KMS-11 (cell line): ENCODE results near the gene TMEM217.
A peak's percentile ranks its signal among the peaks of the same experiment; 100 is the strongest.

Experiments used
- H2AFZ ChIP-seq: fragments of 200-600 bp; sonication (generic); 2 replicates; pipeline ENCODE4 v1.6.1; 2016; ENCODE audit warnings: antibody characterized with exemption, mixed run types, low read depth
- H3K27ac ChIP-seq: fragments of 200-600 bp; sonication (generic); 2 replicates; pipeline ENCODE4 v1.6.1; 2016; ENCODE audit warnings: mild to moderate bottlenecking, mixed run types
- H3K27me3 ChIP-seq: fragments of 200-600 bp; sonication (generic); 2 replicates; pipeline ENCODE4 v1.6.1; 2017; ENCODE audit warnings: mild to moderate bottlenecking, low read depth, mixed run types, moderate library complexity; ENCODE audit not compliant: insufficient read depth
- H3K36me3 ChIP-seq: fragments of 200-600 bp; sonication (generic); 2 replicates; pipeline ENCODE4 v1.6.1; 2017; ENCODE audit warnings: mild to moderate bottlenecking, mixed run types; ENCODE audit not compliant: insufficient read depth
- H3K4me1 ChIP-seq: fragments of 200-600 bp; sonication (generic); 2 replicates; pipeline ENCODE4 v1.6.1; 2016; ENCODE audit warnings: mild to moderate bottlenecking, low read depth, mixed run types; ENCODE audit not compliant: poor library complexity, severe bottlenecking
- H3K4me2 ChIP-seq: fragments of 200-600 bp; sonication (generic); 2 replicates; pipeline ENCODE4 v1.7.0; 2016; ENCODE audit warnings: mild to moderate bottlenecking, mixed run types
- H3K4me3 ChIP-seq: fragments of 200-600 bp; sonication (generic); IDR thresholded peaks from 2 replicates; pipeline ENCODE4 v1.6.1; 2017; ENCODE audit warnings: low read depth, low read length, mixed read lengths; ENCODE audit not compliant: insufficient read depth
- H3K79me2 ChIP-seq: fragments of 200-600 bp; sonication (generic); 2 replicates; pipeline ENCODE4 v1.6.1; 2016; ENCODE audit warnings: low read depth, mixed run types; ENCODE audit not compliant: insufficient read depth
- H3K9ac ChIP-seq: fragments of 200-600 bp; sonication (generic); 2 replicates; pipeline ENCODE4 v1.6.1; 2016; ENCODE audit warnings: mild to moderate bottlenecking, mixed run types
- H4K20me1 ChIP-seq: fragments of 200-600 bp; sonication (generic); 2 replicates; pipeline ENCODE4 v1.6.1; 2016; ENCODE audit warnings: mild to moderate bottlenecking, mixed run types; ENCODE audit not compliant: insufficient read depth
- TF ChIP-seq, protein P1 (sequence below): fragments of 200-600 bp; sonication (generic); conservative IDR thresholded peaks from 2 replicates; pipeline ENCODE4 v1.6.1; 2017; ENCODE audit warnings: low read depth, mild to moderate bottlenecking, antibody characterized with exemption, low read length, moderate library complexity, mixed read lengths

Gene TMEM217

DNA sequence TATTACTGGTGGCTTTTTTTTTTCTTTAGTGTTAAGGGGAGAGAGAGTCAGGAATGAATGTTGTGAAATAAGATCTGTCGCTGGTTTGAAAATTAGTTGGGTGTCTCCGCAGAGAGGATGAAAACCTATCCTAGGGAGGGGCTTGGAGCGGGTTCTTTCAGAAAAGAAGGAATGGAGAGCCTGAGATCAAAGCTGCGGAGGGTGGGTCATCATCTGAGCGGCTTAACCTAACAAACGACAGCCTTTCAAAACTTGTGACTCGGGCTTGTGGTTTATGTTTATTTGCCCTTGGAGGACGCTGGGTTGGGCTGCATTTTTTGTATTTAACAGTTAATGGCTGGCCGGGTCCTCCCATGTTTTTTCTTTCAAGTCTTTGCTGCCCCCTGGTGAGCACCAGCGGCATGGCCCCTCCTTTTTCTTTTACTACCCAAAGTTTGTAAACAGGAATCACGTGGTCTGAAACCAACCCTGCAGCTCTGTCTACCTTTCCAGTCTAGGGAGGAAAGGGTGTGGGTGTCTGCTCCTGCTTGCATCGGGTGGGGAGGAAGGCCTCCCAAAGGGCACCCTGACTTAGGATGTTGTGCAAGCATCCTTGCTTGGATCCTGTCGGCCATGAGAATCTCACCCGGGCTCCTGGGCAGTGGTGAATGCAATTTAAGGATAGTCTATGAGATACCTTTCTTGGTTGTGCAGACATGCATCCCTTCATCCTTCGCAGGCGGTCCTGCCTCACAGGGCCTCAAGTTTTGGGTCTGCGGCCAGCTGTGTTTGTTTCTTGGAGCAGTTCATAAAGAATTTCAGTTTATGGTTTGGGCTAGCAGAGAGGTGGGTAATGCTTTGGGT lies 85.8 kb downstream of the TMEM217 start:
- TF ChIP-seq, protein P1, sequence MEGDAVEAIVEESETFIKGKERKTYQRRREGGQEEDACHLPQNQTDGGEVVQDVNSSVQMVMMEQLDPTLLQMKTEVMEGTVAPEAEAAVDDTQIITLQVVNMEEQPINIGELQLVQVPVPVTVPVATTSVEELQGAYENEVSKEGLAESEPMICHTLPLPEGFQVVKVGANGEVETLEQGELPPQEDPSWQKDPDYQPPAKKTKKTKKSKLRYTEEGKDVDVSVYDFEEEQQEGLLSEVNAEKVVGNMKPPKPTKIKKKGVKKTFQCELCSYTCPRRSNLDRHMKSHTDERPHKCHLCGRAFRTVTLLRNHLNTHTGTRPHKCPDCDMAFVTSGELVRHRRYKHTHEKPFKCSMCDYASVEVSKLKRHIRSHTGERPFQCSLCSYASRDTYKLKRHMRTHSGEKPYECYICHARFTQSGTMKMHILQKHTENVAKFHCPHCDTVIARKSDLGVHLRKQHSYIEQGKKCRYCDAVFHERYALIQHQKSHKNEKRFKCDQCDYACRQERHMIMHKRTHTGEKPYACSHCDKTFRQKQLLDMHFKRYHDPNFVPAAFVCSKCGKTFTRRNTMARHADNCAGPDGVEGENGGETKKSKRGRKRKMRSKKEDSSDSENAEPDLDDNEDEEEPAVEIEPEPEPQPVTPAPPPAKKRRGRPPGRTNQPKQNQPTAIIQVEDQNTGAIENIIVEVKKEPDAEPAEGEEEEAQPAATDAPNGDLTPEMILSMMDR, result peak; percentile 97
- Histone ChIP-seq H4K20me1 (peaks cover 11% of the 10 kb centered on the region), H2AFZ (no peak overlapping the region)

DNA sequence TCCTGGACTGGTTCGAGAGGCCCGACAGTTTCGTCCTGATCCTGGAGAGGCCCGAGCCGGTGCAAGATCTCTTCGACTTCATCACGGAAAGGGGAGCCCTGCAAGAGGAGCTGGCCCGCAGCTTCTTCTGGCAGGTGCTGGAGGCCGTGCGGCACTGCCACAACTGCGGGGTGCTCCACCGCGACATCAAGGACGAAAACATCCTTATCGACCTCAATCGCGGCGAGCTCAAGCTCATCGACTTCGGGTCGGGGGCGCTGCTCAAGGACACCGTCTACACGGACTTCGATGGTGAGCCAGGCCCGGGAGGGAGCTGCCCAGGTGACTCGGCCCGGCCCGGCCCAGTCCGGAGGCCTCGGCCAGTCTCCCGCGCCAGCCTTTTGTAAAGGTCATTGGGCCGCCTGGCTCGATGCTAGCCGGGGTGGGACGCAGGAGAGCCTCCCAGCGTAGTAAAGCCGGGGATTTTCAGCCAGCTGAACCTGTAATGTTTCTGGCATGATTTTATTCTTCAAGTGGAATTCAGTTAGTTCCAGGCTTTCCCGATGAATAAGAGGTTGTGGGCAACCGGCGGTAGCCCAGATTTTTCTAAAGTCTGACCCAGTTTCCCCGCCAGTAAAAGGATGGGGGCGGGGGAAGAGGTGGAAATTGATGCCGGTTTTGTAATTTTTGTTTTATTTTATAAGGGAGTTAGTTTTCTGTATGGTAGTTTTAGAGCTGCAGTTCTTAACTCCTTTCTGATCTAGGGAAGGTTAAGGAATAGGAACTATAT lies 86.6 kb downstream of the TMEM217 start:
- Histone ChIP-seq H3K79me2 (peaks cover 37% of the 10 kb centered on the region), H3K36me3 (peaks cover 16% of the 10 kb centered on the region), H2AFZ (no peak overlapping the region), H3K27ac (peak overlapping the region; percentile 71), H3K4me1 (peaks cover 28% of the 10 kb centered on the region), H3K4me2 (peak overlapping the region; percentile 72), H4K20me1 (peaks cover 11% of the 10 kb centered on the region), H3K27me3 (no peaks in the 10 kb centered on the region), H3K9ac (peak overlapping the region; percentile 84), H3K4me3 (peak overlapping the region; percentile 48)
- TF ChIP-seq, protein P1, result no peak

More for the DNA sequence above, 85.8 kb downstream of the TMEM217 start:
- Histone ChIP-seq H3K27ac (peak overlapping the region; percentile 71), H3K4me2 (peak overlapping the region; percentile 72), H3K79me2 (peaks cover 37% of the 10 kb centered on the region), H3K9ac (peak overlapping the region; percentile 84), H3K4me3 (peak overlapping the region; percentile 48), H3K36me3 (peaks cover 16% of the 10 kb centered on the region), H3K27me3 (no peaks in the 10 kb centered on the region), H3K4me1 (peaks cover 28% of the 10 kb centered on the region)

DNA sequence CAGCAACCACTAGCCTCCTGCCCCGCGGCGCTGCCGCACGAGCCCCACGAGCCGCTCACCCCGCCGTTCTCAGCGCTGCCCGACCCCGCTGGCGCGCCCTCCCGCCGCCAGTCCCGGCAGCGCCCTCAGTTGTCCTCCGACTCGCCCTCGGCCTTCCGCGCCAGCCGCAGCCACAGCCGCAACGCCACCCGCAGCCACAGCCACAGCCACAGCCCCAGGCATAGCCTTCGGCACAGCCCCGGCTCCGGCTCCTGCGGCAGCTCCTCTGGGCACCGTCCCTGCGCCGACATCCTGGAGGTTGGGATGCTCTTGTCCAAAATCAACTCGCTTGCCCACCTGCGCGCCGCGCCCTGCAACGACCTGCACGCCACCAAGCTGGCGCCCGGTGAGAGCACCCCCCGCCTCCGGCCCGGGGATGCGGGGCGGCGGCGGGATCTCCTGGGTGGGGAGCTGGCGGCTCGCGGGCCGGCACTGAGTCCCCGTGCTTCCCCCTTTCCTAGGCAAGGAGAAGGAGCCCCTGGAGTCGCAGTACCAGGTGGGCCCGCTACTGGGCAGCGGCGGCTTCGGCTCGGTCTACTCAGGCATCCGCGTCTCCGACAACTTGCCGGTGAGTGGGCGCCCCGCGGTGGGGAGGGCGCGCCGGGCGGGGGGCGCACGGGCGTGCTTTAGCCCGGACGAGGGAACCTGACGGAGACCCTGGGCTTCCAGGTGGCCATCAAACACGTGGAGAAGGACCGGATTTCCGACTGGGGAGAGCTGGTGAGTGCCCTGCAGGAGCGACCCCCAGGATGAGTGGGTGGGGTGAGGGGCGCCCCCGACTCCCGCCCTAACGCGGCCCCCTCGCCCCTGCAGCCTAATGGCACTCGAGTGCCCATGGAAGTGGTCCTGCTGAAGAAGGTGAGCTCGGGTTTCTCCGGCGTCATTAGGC lies 87.4 kb downstream of the TMEM217 start:
- H3K4me2 ChIP-seq, result peak overlapping the region; percentile 72
- H3K27ac ChIP-seq, result peak overlapping the region; percentile 71
- H3K27me3 ChIP-seq, result no peaks in the 10 kb centered on the region
- TF ChIP-seq, protein P1, result 0 out of 2 replicates have a peak, but pooled peaks have one; percentile 17
- H3K4me3 ChIP-seq, result no peak overlapping the region
- H4K20me1 ChIP-seq, result peaks cover 11% of the 10 kb centered on the region
- peaks cover 16% of the 10 kb centered on the region for H3K36me3 ChIP-seq
- H3K4me1 ChIP-seq, result peaks cover 28% of the 10 kb centered on the region
- peaks cover 37% of the 10 kb centered on the region for H3K79me2 ChIP-seq
- peak overlapping the region; percentile 84 for H3K9ac ChIP-seq
- H2AFZ ChIP-seq, result no peak overlapping the region
